Sigmoid colon (tissue), 3 donors: ENCODE measurements around the gene MTRF1.
"Not testable (repeated sequence)": the region's sequence is repeated elsewhere in the genome, so short reads cannot be mapped to it uniquely, and the experiment has no call there.

Experiments used
- POLR2A ChIP-seq, 2 donors: fragments of 450-650 bp; IDR thresholded peaks; one replicate each; pipeline ENCODE4 v1.6.1; 2016; ENCODE audit warnings: antibody characterized with exemption in 2 of 2, mild to moderate bottlenecking in 2 of 2, moderate library complexity in 2 of 2
- TF ChIP-seq, protein P1 (sequence below), 4 experiments: fragments of 450-650 bp in 3 of 4; fragments of 200-600 bp in 1 of 4; IDR thresholded peaks; one replicate each; pipeline ENCODE4 v1.5.1; 2016 to 2019; ENCODE audit warnings: antibody characterized with exemption in 4 of 4, mild to moderate bottlenecking in 3 of 4, moderate library complexity in 2 of 4

DNA sequence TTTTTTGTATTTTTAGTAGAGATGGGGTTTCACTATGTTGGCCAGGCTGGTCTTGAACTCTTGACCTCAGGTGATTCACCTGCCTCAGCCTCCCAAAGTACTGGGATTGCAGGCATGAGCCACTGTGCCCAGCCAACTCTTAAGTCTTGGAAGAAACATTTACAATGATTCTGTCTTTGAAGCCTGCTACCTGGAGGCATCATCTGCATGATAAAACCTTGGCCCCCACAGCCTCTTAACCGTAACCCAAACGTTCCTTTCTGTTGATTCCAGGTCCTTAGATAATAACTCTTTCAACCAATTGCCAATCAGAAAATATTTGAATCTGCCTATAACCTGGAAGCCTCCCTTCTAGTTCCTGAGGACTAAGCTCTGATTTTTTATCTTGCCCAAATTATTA is 15.8 kb upstream of the MTRF1 start:
- TF ChIP-seq, protein P1, sequence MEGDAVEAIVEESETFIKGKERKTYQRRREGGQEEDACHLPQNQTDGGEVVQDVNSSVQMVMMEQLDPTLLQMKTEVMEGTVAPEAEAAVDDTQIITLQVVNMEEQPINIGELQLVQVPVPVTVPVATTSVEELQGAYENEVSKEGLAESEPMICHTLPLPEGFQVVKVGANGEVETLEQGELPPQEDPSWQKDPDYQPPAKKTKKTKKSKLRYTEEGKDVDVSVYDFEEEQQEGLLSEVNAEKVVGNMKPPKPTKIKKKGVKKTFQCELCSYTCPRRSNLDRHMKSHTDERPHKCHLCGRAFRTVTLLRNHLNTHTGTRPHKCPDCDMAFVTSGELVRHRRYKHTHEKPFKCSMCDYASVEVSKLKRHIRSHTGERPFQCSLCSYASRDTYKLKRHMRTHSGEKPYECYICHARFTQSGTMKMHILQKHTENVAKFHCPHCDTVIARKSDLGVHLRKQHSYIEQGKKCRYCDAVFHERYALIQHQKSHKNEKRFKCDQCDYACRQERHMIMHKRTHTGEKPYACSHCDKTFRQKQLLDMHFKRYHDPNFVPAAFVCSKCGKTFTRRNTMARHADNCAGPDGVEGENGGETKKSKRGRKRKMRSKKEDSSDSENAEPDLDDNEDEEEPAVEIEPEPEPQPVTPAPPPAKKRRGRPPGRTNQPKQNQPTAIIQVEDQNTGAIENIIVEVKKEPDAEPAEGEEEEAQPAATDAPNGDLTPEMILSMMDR (IDR thresholded peaks at IDR 0.05): not testable (repeated sequence)
- not testable (repeated sequence) for TF ChIP-seq POLR2A (IDR thresholded peaks at IDR 0.05)
